Stimulated activated CD8-positive, alpha-beta memory T cell treated with anti-CD3 and anti-CD28 coated beads, Interleukin-4, amount 100 ng/mL, for 24 hours (primary cell): Measurements from ENCODE around the gene CPVL.

Source experiments
- DNase-seq: peaks from one replicate; pipeline ENCODE4 v3.0.0-alpha.2; 2020; ENCODE audit warnings: low read depth

CPVL gene

DNA sequence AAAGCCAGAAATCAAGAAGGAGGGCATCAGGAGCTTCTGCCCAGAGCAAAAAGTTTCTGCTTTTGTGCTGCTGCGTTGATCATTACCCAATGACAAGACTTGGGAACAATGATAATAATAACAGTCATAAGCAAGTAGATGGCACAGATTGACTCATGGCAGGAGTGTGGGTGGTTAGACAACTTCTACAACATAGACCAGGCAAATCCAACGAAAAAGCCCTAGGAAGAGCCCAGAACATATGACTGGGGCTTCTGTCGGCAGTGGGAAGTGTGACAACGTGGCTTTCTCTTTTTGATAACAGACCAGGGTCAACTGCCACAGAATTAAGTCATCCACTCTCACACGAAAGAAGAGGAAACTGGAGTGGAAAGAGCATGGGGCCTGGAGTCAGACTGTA is 102.8 kb downstream of the CPVL start:
- no peak for DNase-seq

DNA sequence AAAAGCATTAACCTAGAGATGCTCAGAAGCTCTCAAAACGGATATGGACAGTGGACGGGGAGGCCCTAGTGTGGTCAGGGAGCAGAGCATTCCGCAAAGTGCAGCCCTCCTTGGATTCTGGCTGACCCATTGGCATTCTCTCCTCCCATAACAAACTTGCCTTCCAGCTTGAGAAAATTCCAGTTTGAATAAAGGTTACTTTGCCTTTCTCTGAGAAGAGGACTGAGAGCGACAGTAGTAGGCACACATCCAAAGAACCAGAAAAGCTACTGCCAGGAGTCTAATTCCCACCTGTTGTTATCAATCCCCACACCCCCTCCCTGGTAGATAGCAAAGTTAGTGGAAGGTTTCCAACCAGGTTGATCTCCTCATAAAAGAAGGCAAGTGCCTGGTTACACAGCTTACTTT is 103.5 kb downstream of the CPVL start:
- DNase-seq, result no peak

DNA sequence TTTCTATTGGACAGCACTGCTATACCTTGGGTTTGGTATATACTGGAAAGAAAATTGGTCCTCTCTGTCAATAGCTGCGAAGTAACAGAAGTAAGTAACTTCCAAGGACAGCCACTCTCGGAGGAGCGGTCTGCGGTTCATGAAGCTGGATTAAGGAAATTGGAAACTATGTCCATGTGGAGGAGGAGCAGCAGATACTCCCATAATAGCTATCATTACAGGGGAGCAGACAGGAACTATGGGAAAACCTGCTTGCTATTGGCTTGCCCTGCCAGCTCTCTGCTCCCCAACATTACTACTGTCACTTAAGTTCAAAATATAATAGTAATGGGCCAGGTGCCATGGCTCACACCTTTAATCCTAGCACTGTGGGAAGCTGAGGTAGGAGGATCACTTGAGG is 104.3 kb downstream of the CPVL start:
- DNase-seq, result no peak

DNA sequence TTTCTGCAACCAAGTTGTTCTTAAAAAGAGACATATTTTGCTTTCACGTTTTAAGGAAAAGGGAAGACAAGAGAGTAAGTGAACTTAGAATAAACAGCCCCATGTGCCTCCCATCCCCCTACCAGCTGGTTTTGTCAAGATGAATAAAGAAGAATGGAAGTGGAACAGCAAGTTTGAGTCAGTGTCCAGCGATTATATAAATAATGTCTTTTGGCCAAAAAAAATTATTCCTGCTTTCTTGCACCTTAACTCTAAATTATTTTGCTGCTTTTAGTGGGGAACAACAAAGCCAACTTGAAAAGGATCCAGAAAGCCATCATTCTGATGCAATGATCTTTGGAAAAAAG is 105.8 kb downstream of the CPVL start:
- no peak for DNase-seq

DNA sequence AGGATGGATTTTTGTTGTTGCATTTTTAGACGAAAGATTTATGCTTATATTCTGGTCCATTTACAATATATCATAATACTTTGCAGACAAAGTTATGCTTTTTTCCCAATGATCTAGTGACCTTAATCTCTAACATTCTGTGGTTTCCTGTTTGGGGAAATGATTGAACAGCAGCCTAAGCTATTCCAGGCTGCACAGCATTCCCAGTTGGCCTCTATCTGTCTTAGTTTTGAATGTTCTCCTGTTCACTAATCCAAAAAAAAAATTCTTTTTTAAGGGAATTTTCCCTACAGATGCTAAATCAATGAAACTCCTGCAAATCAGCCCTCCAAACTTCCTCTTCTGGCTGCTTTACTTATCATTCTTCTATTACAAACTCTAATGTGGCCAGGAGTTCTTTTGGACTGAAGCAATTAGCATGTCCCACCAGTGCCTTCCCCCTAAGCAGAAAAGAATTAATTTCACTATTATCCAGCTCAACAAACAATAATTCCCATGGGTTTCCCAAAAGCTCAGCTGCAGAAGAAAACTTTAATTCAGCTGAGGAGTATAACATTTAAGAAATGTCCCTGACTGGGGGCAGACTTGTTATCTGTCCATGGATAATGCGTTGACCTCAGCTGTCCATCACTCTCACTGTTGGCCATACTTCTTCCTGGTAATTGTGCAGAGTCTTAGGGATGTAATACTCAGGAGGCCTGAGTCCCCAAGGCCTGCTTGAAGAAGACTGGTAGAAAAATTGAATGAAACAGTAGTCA is 106.3 kb downstream of the CPVL start:
- no peak for DNase-seq

DNA sequence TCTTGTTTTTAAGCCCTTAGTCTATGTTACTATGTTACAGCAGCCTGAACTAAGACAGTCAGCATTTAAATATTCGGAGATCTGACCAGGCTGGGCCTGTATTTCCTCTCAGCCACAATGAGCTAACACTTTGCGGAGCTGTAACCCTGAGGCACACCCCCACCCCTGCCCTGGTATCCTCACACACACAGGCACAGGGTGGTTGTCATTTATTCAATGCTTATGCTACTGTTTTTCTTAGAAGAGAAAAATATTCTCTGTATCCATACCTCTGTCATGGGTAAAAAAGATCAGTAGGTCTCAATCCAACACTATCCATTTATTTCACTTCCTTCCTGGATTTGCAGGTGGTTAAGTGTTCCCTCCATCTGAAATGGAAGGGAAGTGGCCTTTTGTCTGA is 107.9 kb downstream of the CPVL start:
- DNase-seq, result no peak

DNA sequence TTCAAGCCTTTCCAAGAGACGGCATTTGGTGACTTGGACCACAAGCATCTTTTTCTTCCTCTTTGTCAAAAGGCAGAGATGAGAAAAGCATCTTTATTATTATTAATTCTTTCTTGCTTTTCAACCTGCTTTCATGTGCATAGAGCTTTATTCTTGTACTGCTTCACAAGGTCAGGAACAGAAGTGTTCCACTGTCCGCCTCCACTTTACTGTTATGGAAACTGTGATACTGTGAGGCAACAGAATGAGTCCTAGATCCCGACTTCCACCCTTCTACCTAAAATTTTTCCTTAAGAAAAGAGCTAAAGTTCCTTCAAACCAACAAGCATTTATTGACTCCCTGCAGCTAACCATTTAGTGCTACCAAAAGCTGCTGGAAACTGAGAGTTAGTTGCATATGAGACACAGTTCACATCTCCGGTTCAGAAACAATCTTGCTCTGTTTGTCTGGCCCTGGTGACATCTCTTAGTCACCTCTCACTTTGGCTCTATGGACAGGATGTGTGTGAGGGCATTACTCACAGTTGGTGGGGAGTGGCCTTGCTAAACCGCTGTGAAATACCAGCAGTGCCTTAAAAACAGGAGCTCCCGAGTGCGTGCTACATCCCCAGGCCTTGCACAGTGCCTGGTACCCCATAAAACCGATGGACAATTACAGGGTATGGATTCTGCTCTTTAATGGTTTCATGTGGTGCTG is 111.1 kb downstream of the CPVL start:
- DNase-seq, result no peak

DNA sequence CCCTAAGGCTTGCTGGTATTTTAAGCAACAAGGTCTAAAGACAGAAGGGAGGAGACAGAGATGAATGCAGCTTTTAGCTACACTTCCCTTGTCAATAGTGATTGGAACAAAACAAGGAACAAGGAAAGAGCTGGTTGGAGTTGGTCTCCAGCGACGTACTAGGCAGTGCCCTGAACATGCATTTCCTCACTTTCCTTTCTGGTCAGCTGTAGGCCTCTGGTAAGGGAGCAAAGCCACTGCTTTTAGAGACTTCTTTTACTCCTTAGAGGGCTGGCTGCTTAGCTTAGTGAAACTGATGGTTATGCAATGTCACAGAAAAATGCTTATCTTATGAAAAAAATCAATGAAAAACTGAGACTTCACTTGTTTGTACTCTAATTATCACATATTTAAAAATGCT is 112.8 kb downstream of the CPVL start:
- DNase-seq, result no peak

DNA sequence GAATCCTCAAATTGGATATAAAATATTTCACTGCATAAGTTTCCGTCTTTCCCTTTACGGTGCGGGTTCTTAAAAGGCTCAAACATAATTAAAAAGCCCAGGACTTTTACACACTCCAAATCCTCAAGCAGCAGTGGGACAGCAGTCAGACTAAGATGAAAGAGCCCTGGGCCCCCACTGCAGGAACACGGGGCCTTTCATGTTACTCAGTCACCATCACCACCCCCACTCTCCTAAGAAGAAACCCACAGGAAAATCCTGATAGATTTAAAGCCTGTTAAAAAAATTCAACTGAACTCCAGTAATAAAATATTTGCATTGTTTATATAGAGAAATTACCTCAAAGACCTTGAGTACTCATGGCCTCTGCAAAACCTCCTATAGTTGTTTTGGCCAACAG is 114.2 kb downstream of the CPVL start:
- DNase-seq, result no peak

DNA sequence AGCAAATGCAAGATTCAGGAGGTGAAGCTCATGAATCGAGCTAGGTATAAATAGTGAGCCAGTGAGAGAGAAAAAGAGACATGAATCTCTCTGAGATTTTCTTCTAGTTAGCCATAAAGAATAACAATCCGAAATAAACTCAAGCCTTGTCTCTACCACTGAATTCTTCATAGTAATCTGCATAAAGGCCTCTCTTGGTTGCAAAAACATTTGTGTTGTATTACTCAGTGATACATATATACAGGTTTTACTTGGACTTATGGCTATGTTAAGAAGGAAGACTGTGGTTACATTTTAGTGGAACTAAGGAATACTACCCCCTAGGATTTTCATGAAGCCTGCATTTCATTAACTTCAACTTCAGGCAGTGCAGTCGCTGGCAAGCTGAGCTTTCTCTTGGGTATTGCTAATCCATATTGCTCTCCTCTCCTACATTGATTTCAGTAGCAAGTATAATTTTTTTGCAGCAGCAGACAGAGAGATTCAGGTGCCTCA is 115.5 kb downstream of the CPVL start:
- no peak for DNase-seq

DNA sequence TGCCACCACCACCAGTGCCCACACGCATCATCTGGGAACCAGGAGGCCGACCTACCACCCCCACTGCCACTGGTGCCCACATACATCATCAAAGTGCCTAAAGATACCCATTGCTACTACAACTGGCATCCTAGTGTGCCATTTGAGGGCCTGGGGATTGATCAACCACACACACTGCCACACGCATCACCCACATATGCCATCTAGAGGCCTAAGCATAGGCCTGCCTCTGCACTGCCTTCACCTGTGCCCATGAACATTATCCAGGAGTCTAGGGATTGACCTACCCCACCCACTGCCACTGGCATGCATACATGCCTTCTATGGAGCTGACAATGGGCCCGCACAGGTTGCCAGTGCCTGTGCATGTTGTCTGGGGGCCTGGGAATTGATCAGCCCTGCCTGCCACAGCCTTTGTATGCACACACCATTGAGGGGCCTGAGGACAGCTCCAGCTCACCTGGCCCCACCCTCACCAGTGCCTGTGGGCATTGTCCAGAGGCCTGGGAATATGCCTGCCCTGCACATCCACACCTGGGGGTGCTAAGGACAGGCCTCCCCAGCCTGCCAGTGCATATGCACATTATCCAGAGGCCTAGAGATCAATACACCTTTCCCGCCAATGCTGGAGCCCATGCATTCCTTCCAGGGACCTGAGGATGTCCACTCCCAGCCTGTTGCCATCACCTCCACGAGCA is 123.9 kb downstream of the CPVL start:
- DNase-seq, result no peak

DNA sequence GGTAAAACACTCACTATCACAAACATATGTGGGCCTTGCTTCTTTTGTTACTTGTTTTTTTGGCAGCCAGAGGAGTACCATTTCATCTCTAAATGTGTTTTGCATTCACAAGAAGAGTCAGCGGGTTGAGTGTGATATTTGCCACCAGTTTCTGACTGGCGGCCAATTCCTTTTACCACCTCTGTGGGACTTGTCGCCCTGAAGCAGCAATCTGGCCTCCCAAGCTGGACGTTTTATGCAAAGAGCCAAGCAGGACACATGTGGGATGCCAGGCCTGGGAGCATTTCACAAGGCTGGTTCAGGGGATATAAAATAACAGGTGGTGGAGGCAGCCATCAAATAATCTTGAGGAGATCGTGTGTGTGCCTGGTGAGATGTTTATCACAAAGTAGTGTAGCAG is 126.4 kb downstream of the CPVL start:
- no peak for DNase-seq

DNA sequence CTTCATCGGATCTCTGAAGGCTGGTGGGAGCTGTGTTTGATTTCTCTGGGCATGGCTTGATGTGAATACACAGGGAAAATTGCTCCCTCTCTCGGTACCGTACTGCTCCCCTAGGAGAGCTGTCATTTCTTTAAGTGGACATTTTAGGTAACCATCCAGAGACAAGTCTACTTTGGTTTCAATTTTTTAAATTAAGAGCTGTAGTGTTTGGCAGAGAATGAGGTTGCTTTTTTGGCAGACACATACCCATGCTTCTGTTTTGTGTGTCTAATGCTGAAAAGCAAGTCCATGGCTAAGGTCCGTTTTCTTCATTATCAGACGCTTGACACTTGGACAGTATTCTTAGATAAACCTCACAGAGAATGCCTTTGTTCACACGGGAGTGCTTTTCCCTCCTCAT is 127.0 kb downstream of the CPVL start:
- DNase-seq, result no peak

DNA sequence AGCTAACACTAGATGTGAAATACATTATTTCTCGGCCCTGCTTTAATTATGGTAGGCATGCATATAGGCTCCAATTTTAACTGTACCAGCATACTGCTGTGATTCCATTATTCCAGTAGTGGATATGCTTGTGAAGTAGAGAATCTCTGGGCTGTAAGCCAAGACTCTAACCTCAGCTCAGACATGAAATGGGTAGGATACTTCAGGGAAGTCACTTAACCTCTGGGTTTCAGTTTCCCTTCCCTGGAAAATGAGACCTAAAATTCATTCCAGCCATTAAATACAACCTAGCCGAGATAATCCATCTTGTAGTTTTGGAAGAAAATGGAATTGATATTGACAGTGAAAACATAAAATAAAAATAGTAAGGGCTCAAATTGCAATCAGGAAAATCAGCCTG is 128.6 kb downstream of the CPVL start:
- DNase-seq, result no peak

DNA sequence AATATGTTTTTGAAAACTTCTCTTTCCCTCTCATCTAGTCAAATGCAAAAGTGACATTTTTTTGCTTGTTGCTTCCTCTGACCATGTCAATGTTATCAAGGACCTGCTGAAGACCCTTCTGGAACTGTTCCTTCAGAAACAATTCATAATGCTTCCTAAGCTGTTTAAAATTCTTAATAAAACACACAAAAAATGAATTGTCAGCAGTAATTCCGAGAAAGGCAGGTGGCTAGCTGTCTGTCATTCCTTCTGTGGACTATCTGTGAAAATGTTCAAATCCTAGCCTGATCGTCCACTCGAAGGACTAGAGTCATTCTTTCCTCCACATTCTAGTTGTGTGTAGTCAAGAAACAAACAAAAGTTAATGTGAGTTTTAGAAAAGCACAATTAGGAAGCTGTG is 131.6 kb downstream of the CPVL start:
- DNase-seq, result no peak

DNA sequence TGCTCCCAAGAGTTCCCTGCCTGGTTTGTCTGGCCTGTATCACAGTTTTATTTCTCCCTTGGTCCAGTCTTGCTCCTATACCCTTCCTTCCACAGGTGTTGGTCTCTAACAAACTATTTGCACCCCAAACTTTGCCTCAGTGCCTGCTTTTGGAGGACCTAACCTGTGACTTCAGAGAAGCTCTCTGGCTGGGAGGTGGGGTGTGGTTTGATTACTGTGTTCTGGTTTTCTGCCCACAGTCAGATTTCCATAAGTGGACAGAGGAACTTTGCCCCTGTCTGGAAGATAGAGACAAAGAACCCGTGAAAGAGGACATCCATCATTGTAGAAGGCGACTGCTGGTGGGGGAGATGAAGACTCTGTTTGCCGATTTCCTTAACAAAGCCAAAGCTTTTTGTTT is 132.4 kb downstream of the CPVL start:
- DNase-seq, result no peak

DNA sequence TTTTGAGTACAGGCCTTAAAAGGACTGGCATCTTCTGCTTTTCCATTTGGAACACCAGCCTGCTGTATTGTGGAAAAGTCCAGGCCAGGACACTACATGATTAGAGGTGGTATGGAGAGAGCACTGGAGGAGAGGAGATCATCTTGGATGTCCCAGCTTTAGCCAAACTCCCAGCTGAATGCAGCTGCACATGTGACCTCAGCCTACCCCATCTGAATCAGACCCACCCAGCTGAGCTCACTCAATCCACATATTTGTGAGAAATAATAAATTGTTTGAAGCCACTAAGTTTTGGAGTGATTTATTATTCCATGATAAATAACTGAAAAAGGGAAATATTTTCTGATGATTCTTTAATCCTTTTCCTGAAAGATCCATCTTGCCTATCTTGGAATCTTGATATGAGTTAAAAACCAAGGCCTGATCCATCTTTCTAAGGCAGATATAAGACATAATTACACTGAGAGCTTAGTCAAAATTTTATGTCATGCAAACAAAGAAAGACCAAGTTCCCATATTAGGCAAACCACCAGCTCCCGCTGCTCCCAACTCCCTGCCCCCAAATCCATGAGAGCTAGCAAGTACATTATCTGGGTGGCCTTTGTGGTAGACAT is 133.1 kb downstream of the CPVL start:
- DNase-seq, result no peak

DNA sequence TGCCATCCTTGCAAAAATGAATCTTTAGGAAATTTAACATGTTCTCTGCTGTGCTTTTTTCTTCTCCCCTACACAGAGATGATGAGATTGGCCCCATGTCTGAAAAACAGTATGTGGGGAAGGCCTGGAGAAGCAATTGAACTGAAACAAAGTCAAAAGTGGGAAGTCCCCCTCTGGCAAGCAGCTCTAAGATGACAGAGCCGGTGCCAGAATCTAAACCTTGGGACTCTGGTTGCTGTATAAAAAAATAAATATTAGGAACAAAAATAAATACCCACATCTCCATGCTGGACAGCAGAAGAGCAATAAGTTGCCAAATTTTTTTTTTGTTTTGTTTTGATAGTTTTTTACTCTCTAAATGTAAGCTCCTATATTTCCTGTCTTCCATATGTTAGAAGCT is 136.4 kb downstream of the CPVL start:
- DNase-seq, result no peak

DNA sequence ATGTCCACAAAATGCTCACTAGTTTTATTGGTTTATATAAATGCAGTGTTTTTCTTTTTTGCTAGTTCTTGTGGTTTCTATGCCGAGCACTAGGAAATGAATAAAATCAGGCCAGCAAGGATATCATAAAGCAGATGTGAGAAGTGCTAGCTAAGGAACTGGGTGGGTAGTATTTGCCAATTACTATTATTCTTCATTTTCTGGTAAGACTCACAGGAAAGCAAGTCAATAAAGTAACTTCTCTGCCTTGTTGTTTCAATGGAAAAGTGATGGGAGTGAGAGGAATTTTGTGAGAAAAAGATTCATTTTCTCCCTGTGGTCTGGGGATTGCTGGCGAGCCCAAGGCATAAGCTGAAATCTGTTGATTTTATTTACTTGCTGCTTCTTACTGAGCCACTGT is 137.7 kb downstream of the CPVL start:
- DNase-seq, result no peak

DNA sequence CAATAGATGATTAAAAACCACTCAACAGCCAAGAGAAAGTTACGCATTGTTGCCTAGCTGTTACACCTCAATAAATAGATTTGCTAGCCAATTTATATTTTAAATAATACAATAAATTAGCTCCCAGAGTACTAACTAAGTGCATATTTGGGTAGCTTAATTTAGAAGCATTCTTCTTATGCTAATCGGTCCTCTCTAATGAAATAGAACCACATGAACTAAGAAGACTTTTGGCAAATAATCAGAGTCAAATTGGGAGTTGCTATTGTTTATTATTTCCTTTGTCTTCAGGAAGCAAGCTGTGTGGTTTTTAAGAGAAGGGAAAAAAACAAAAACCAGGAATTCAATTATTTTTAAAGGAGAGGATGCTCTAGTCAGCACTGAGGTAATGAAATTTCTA is 139.2 kb downstream of the CPVL start:
- DNase-seq, result no peak

DNA sequence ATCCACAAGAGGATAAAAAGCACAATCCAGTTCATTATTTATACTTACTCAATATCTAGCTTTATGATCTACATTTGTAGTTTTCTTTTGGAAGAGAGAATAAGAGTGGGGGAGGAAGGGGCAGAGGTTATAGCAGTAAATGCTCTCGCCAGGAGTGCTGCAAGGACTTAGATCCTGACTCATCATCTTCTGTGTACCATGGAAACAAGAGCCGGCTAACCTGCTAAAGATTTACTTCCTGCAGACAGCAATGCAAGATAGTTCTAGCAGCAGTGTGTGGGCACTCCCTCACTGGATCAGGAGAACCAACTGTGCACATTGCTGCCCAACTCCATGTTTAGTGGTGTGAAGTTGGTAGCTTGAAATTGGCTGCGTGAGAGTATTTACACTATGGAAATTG is 140.5 kb downstream of the CPVL start:
- no peak for DNase-seq

DNA sequence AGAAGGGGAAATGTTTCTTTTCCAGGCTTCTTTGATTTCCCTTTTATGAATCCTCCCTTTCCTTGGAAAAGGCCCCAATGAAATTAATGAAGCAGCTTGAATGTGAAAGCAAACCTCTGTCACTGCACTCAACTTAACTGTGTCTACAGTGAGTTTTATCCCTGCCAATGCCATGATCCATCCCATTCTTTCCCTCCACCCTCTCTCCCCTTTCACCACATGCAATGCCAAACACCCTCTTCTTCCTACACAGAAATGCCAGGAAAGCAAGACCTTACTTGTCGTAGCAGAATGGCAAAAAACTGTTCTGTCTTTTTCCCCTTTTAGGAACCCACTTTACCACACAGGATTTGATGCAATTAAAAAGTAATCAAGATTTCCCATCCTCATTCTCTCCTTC is 140.9 kb downstream of the CPVL start:
- DNase-seq, result no peak

DNA sequence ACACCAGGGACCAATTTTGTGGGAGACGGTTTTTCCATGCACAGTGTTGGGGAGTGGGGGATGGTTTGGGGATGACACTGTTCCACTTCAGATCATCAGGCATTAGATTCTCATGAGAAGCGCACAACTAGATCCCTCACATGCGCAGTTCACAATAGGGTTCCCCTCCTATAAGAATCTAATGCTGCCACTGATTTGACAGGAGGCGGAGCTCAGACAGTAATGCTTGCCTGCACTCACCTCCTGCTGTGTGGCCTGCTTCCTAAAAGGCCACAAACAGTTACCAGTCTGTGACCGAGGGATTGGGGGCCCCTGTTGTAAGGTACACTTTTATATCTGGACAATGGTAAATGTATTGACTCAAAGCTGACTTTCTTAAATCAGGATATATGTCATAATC is 142.6 kb downstream of the CPVL start:
- DNase-seq, result no peak
